Measurements from ENCODE around the gene PSMG1. TPM values are rescaled to one million over a fixed set of nuclear protein-coding genes. Genes with fewer than 3 reads are reported as not detected.

Gene PSMG1
- total and polyA plus RNA-seq, 2 of the 8 experiments (the other 6 are each of a cell fraction or from before 2014, with no cell fraction given): 50.7 to 93.7 TPM

DNA sequence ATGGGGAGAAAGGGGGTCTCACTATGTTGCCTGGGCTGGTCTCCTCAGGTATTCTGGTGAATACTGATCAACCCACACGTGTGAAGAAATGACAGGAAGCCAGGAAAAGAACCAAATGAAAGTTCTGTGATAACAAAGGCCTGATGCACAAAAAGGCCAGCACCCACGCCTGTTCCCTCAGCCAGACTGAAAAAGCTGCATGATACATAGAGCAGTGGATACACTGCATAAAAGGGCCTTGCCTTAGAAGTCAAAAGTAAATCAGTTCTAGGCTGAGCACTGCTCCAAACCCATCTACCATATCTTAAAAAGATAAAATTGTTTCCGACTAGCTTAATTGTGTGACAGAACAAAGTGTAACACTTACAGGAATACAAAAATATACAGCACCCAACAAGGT is 36.9 kb upstream of the PSMG1 start:
- no peaks in the 10 kb centered on the region for H3K27me3 ChIP-seq (replicated peaks in 1 of 4; ENCODE audit: control insufficient read depth in 3 of 4, extremely low read depth in 1 of 4, insufficient read depth in 3 of 4, low read length in 3 of 4)
- H3K79me1 ChIP-seq (ENCODE audit: low read depth, low read length): no peaks in the 10 kb centered on the region
- no peak overlapping the region for H3K4me2 ChIP-seq (ENCODE audit: insufficient read depth in 1 of 2, low read depth in 2 of 2, low read length in 2 of 2)
- no peaks in the 10 kb centered on the region for H3K79me2 ChIP-seq (ENCODE audit: control insufficient read depth in 1 of 2, insufficient read depth in 2 of 2, low read length in 2 of 2)
- CTCF ChIA-PET (ENCODE audit: partially characterized antibody): no interaction called here
- H2BK20ac ChIP-seq (ENCODE audit: low read length): no peak overlapping the region
- no peaks in the 10 kb centered on the region for H4K20me1 ChIP-seq (replicated peaks in 1 of 2; ENCODE audit: control insufficient read depth in 1 of 2, insufficient read depth in 2 of 2, low read length in 2 of 2)
- H4K8ac ChIP-seq (ENCODE audit: extremely low read depth, insufficient read depth, low read length): no peak overlapping the region
- no peak overlapping the region for H4K91ac ChIP-seq (replicated peaks; ENCODE audit: insufficient read length, low read length)
- no peak overlapping the region for H2AK5ac ChIP-seq (ENCODE audit: low read depth, low read length)
- no peak overlapping the region for H3K56ac ChIP-seq (replicated peaks; ENCODE audit: insufficient read length, low read depth, low read length)
- H2BK120ac ChIP-seq (replicated peaks; ENCODE audit: low read depth, low read length): no peak overlapping the region
- DNase-seq (ENCODE audit: low read depth in 1 of 2, low spot score in 2 of 2) (no peak), FAIRE-seq (no peak)
- no peak overlapping the region for H3K4me3 ChIP-seq (ENCODE audit: extremely low read depth in 1 of 4, insufficient read depth in 2 of 4, low read depth in 3 of 4, low read length in 4 of 4)
- no peaks in the 10 kb centered on the region for H3K9me3 ChIP-seq (ENCODE audit: insufficient read depth in 2 of 2, low read depth in 1 of 2, low read length in 1 of 2)
- no peaks in the 10 kb centered on the region for H3K4me1 ChIP-seq (replicated peaks in 1 of 4; ENCODE audit: control insufficient read depth in 3 of 4, insufficient read depth in 4 of 4, low read length in 3 of 4)
- no peak overlapping the region for H3K18ac ChIP-seq (ENCODE audit: extremely low read depth, low read length)
- no peak overlapping the region for H2BK15ac ChIP-seq (ENCODE audit: low read length)
- H3K23ac ChIP-seq (ENCODE audit: insufficient read length): no peak overlapping the region
- no peak overlapping the region for H3K9ac ChIP-seq (replicated peaks in 1 of 4; ENCODE audit: extremely low read depth in 1 of 4, low read depth in 3 of 4, low read length in 3 of 4)
- no peak overlapping the region for H3K14ac ChIP-seq (ENCODE audit: insufficient read length)
- POLR2A ChIA-PET (ENCODE audit: partially characterized antibody): interaction anchor here (2.0 kb wide), 1 partner anchor 13 kb away, joined by 8 read pairs; no protein-coding TSS in a partner anchor
- H3K36me3 ChIP-seq (ENCODE audit: control insufficient read depth in 2 of 4, insufficient read depth in 4 of 4, low read length in 3 of 4): peaks cover 0 to 69% (median 20%) of the 10 kb centered on the region in 4 experiments
- no peak overlapping the region for H3K27ac ChIP-seq (ENCODE audit: low read depth, low read length)
- no peak overlapping the region for H2BK5ac ChIP-seq (ENCODE audit: low read depth, low read length)
- H2AFZ ChIP-seq (ENCODE audit: low read length): no peak overlapping the region
- WGBS, 2 experiments (ENCODE audit: extremely low coverage in 1 of 2, insufficient coverage in 1 of 2, insufficient read length in 1 of 2, insufficient replicate concordance in 2 of 2, low coverage in 1 of 2, low lambda C conversion rate in 2 of 2, missing lambda C conversion rate in 1 of 2): 84% methylated on average over 3 of the region's 3 CpGs; no CpG with 5 or more reads in 1 of the 2 experiments
- no peak overlapping the region for H4K5ac ChIP-seq (ENCODE audit: insufficient read length, low read depth, low read length)
- H3K23me2 ChIP-seq (ENCODE audit: low read depth, low read length): no peaks in the 10 kb centered on the region
- no peak overlapping the region for H2BK12ac ChIP-seq (ENCODE audit: low read depth, low read length)
- no peak overlapping the region for H3K4ac ChIP-seq (replicated peaks; ENCODE audit: insufficient read length, low read depth, low read length)
- TF ChIP-seq POLR2A (IDR thresholded peaks at IDR 0.05; ENCODE audit: control extremely low read depth in 1 of 2, low read depth in 2 of 2, low read length in 2 of 2) (no peak), ASH2L (IDR thresholded peaks at IDR 0.05; ENCODE audit: low read length) (no peak), TAF1 (IDR thresholded peaks at IDR 0.05; ENCODE audit: low read depth, low read length) (no peak), CBX5 (IDR thresholded peaks at IDR 0.05; ENCODE audit: low read depth, low read length) (no peak), FOSL1 (IDR thresholded peaks at IDR 0.05; ENCODE audit: insufficient read depth, low read depth, low read length) (no peak), SUZ12 (IDR thresholded peaks at IDR 0.05; ENCODE audit: low read length) (no peak), RAD21 (IDR thresholded peaks at IDR 0.05 in 1 of 2, conservative IDR thresholded peaks at IDR 0.05 in 1 of 2; ENCODE audit: low read depth in 2 of 2, low read length in 2 of 2) (no peak), TCF12 (IDR thresholded peaks at IDR 0.05; ENCODE audit: low read depth, low read length) (no peak), RXRA (IDR thresholded peaks at IDR 0.05; ENCODE audit: insufficient read depth, low read depth, low read length) (no peak), TAF7 (optimal IDR thresholded peaks at IDR 0.05; ENCODE audit: borderline replicate concordance, low read depth, low read length) (no peak), SP2 (IDR thresholded peaks at IDR 0.05; ENCODE audit: low read length) (no peak), ATF2 (IDR thresholded peaks at IDR 0.05; ENCODE audit: low read length) (no peak), PHF8 (conservative IDR thresholded peaks at IDR 0.05; ENCODE audit: low read depth, low read length) (no peak), SP4 (IDR thresholded peaks at IDR 0.05; ENCODE audit: low read length) (no peak)

All from H1 (cell line).